ENCODE measurements around the gene RGS1. TPM values are rescaled to one million over a fixed set of nuclear protein-coding genes. Genes with fewer than 3 reads are reported as not detected.

RGS1 gene
- total and polyA plus RNA-seq, 2 of the 8 experiments (the other 6 are each of a cell fraction or from before 2014, with no cell fraction given), result not detected

DNA sequence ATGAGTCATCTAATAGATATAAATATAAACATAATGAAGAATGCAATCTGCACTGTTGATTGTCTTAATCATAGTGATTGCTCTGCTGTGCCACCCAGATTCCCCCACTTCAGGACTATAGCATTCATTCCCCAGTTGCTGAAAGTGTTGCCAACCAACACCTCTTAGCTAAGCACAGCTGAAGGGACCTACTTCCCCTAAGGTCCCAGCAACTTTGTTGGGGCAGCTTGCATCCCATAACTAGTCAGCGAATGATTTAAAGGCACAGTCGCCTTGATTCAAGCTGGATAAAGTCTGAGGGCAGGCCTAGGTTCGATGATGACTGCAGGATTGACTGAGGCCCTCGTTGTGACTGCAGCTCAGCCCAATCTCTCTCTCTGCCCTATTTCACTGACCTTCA is 14.3 kb upstream of the RGS1 start:
- Histone ChIP-seq H3K9ac (replicated peaks in 1 of 4; ENCODE audit: extremely low read depth in 1 of 4, low read depth in 3 of 4, low read length in 3 of 4) (no peak overlapping the region), H2BK15ac (ENCODE audit: low read length) (no peak overlapping the region), H2AFZ (ENCODE audit: low read length) (peak overlapping the region; percentile 89), H4K5ac (ENCODE audit: insufficient read length, low read depth, low read length) (no peak overlapping the region), H3K27ac (ENCODE audit: low read depth, low read length) (no peak overlapping the region), H3K18ac (ENCODE audit: extremely low read depth, low read length) (no peak overlapping the region), H3K36me3 (ENCODE audit: control insufficient read depth in 2 of 4, insufficient read depth in 4 of 4, low read length in 3 of 4) (no peaks in the 10 kb centered on the region), H2BK12ac (ENCODE audit: low read depth, low read length) (no peak overlapping the region), H2BK20ac (ENCODE audit: low read length) (no peak overlapping the region), H3K14ac (ENCODE audit: insufficient read length) (no peak overlapping the region), H2BK5ac (ENCODE audit: low read depth, low read length) (no peak overlapping the region), H3K79me2 (ENCODE audit: control insufficient read depth in 1 of 2, insufficient read depth in 2 of 2, low read length in 2 of 2) (no peaks in the 10 kb centered on the region), H4K91ac (replicated peaks; ENCODE audit: insufficient read length, low read length) (no peak overlapping the region), H3K9me3 (ENCODE audit: insufficient read depth in 2 of 2, low read depth in 1 of 2, low read length in 1 of 2) (no peaks in the 10 kb centered on the region), H3K23ac (ENCODE audit: insufficient read length) (no peak overlapping the region), H3K4me2 (ENCODE audit: insufficient read depth in 1 of 2, low read depth in 2 of 2, low read length in 2 of 2) (no peak overlapping the region), H3K23me2 (ENCODE audit: low read depth, low read length) (no peaks in the 10 kb centered on the region), H2AK5ac (ENCODE audit: low read depth, low read length) (no peak overlapping the region), H4K8ac (ENCODE audit: extremely low read depth, insufficient read depth, low read length) (no peak overlapping the region), H4K20me1 (replicated peaks in 1 of 2; ENCODE audit: control insufficient read depth in 1 of 2, insufficient read depth in 2 of 2, low read length in 2 of 2) (no peaks in the 10 kb centered on the region), H3K4me3 (ENCODE audit: extremely low read depth in 1 of 4, insufficient read depth in 2 of 4, low read depth in 3 of 4, low read length in 4 of 4) (no peak overlapping the region), H3K56ac (replicated peaks; ENCODE audit: insufficient read length, low read depth, low read length) (no peak overlapping the region), H3K27me3 (replicated peaks in 1 of 4; ENCODE audit: control insufficient read depth in 3 of 4, extremely low read depth in 1 of 4, insufficient read depth in 3 of 4, low read length in 3 of 4) (no peaks in the 10 kb centered on the region), H3K79me1 (ENCODE audit: low read depth, low read length) (no peaks in the 10 kb centered on the region), H2BK120ac (replicated peaks; ENCODE audit: low read depth, low read length) (no peak overlapping the region), H3K4ac (replicated peaks; ENCODE audit: insufficient read length, low read depth, low read length) (no peak overlapping the region), H3K4me1 (replicated peaks in 1 of 4; ENCODE audit: control insufficient read depth in 3 of 4, insufficient read depth in 4 of 4, low read length in 3 of 4) (no peaks in the 10 kb centered on the region)
- DNase-seq (ENCODE audit: low read depth in 1 of 2, low spot score in 2 of 2) (no peak), FAIRE-seq (no peak)
- WGBS, 2 experiments (ENCODE audit: extremely low coverage in 1 of 2, insufficient coverage in 1 of 2, insufficient read length in 1 of 2, insufficient replicate concordance in 2 of 2, low coverage in 1 of 2, low lambda C conversion rate in 2 of 2, missing lambda C conversion rate in 1 of 2), result 85% methylated on average over 4 of the region's 4 CpGs; no CpG with 5 or more reads in 1 of the 2 experiments
- CTCF ChIA-PET (ENCODE audit: partially characterized antibody), result interaction anchor here (0.7 to 1.9 kb wide), 5 partner anchors 9 to 362 kb away, joined by 3 to 4 read pairs (median 3); no protein-coding TSS in a partner anchor
- POLR2A ChIA-PET (ENCODE audit: partially characterized antibody), result no interaction called here
- TF ChIP-seq SIRT6 (IDR thresholded peaks at IDR 0.05; ENCODE audit: low read length), result no peak
- TF ChIP-seq, protein P1, sequence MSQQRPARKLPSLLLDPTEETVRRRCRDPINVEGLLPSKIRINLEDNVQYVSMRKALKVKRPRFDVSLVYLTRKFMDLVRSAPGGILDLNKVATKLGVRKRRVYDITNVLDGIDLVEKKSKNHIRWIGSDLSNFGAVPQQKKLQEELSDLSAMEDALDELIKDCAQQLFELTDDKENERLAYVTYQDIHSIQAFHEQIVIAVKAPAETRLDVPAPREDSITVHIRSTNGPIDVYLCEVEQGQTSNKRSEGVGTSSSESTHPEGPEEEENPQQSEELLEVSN (IDR thresholded peaks at IDR 0.05), result no peak
- TF ChIP-seq, protein P2, sequence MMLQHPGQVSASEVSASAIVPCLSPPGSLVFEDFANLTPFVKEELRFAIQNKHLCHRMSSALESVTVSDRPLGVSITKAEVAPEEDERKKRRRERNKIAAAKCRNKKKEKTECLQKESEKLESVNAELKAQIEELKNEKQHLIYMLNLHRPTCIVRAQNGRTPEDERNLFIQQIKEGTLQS (IDR thresholded peaks at IDR 0.05; ENCODE audit: insufficient read depth, low read depth, low read length), result no peak
- TF ChIP-seq TBP (IDR thresholded peaks at IDR 0.05; ENCODE audit: low read depth, low read length), result no peak
